NCI-H1436 (cell line): ENCODE data around the gene UNC5B.

Experiments used
- DNase-seq: peaks from one replicate; lab custom pipeline; 2025; lab: John Stamatoyannopoulos, UW

Gene UNC5B

GRCh38 chr10:71300555-71301370, 88.4 kb downstream of the UNC5B start:
- DNase-seq: no peak

GRCh38 chr10:71301371-71301916, 89.1 kb downstream of the UNC5B start:
- DNase-seq: no peak

- no peak for DNase-seq
Measured at GRCh38 chr10:71302451-71302850, 90.1 kb downstream of the UNC5B start.

- peak; percentile 56 for DNase-seq
Measured at GRCh38 chr10:71302874-71303568, 90.7 kb downstream of the UNC5B start.

- no peak for DNase-seq
Measured at GRCh38 chr10:71303569-71303907, 91.2 kb downstream of the UNC5B start.

GRCh38 chr10:71304914-71305313, 92.5 kb downstream of the UNC5B start:
- no peak for DNase-seq

GRCh38 chr10:71306979-71307378, 94.6 kb downstream of the UNC5B start:
- DNase-seq: no peak

GRCh38 chr10:71307469-71308085, 95.2 kb downstream of the UNC5B start:
- DNase-seq: no peak

- no peak for DNase-seq
Measured at GRCh38 chr10:71308244-71308643, 95.9 kb downstream of the UNC5B start.

GRCh38 chr10:71308985-71309384, 96.6 kb downstream of the UNC5B start:
- DNase-seq: no peak

- no peak for DNase-seq
Measured at GRCh38 chr10:71309919-71310318, 97.5 kb downstream of the UNC5B start.

GRCh38 chr10:71312220-71312619, 99.8 kb downstream of the UNC5B start:
- no peak for DNase-seq

GRCh38 chr10:71312811-71313789, 100.7 kb downstream of the UNC5B start:
- no peak for DNase-seq

- DNase-seq: peak; percentile 58
Measured at GRCh38 chr10:71314028-71314693, 101.8 kb downstream of the UNC5B start.

- no peak for DNase-seq
Measured at GRCh38 chr10:71314694-71315225, 102.4 kb downstream of the UNC5B start.

- DNase-seq: no peak
Measured at GRCh38 chr10:71316056-71316785, 103.9 kb downstream of the UNC5B start.

GRCh38 chr10:71316786-71317160, 104.4 kb downstream of the UNC5B start:
- no peak for DNase-seq

- no peak for DNase-seq
Measured at GRCh38 chr10:71317739-71318138, 105.4 kb downstream of the UNC5B start.

- DNase-seq: peak; percentile 78
Measured at GRCh38 chr10:71319042-71319799, 106.9 kb downstream of the UNC5B start, which contains the start of gene SLC29A3. Gene SLC29A3, plus strand, starts transcription at chr10:71319259. Its CDS starts 51 bp downstream, at chr10:71319310.
